Stomach (tissue), 9 donors: ENCODE results near the gene MTMR10. TPM values are rescaled to one million over a fixed set of nuclear protein-coding genes. Genes with fewer than 3 reads are reported as not detected.

ENCODE experiments used
- DNase-seq, 2 donors: peaks; one replicate each; pipeline versions ENCODE4 v3.0.0 to v3.0.0-alpha.2; 2013 to 2019
- H3K27ac ChIP-seq, 5 donors: fragments of 200-600 bp in 4 of 5; sonication (generic) in 4 of 5; one replicate each; pipeline ENCODE4 v1.5.1; 2013 to 2019; ENCODE audit warnings: mild to moderate bottlenecking in 1 of 5, moderate library complexity in 1 of 5
- H3K27me3 ChIP-seq, 3 donors: fragments of 200-600 bp; sonication (generic); one replicate each; pipeline ENCODE4 v1.5.1; 2017 to 2019; ENCODE audit warnings: mixed run types in 1 of 3
- H3K36me3 ChIP-seq, 4 donors: fragments of 200-600 bp; sonication (generic); 1 replicate in 3 of 4; 2 replicates in 1 of 4; pipeline ENCODE4 v1.5.1; 2016 to 2019
- H3K4me1 ChIP-seq, 4 donors: fragments of 200-600 bp; sonication (generic); one replicate each; pipeline ENCODE4 v1.5.1; 2016 to 2019
- H3K4me3 ChIP-seq, 4 donors: fragments of 200-600 bp; sonication (generic) in 3 of 4; one replicate each; pipeline ENCODE4 v1.5.1; 2016 to 2019; ENCODE audit warnings: mild to moderate bottlenecking in 1 of 4
- H3K9me3 ChIP-seq, 4 donors: fragments of 200-600 bp; sonication (generic); one replicate each; pipeline ENCODE4 v1.5.1; 2016 to 2019
- EP300 ChIP-seq: sonication (generic); formaldehyde crosslinking; IDR thresholded peaks from one replicate; pipeline ENCODE4 v1.6.1; 2017; ENCODE audit warnings: antibody characterized with exemption
- POLR2A ChIP-seq, 4 donors: fragments of 450-650 bp; IDR thresholded peaks; one replicate each; pipeline ENCODE4 v1.6.1; 2016; ENCODE audit warnings: antibody characterized with exemption in 4 of 4, control low read depth in 2 of 4, mild to moderate bottlenecking in 1 of 4, moderate library complexity in 1 of 4
- POLR2AphosphoS5 ChIP-seq, 3 donors: sonication (generic); formaldehyde crosslinking; IDR thresholded peaks; one replicate each; pipeline ENCODE4 v1.6.1; 2016; ENCODE audit warnings: antibody characterized with exemption in 3 of 3
- WGBS, 5 donors: extraction: QIAGEN DNeasy Blood & Tissue Kit in 3 of 5; methylation state at CpG; one replicate each; pipeline versions ENCODE4 v1.1.5 to v1.1.7; 2013 to 2018; 5-methylcytosine and 5-hydroxymethylcytosine counted together
- intact Hi-C: fragments of 100-400 bp; cut with DNase I; formaldehyde crosslinking; loops from one replicate; pipeline ENCODE4 v1.15.1; 2023; ENCODE audit warnings: low total_unique reads
- polyA plus RNA-seq, 3 donors: library from polyadenylated mRNA; stranded (reverse); fragments of 200-250 nt; gene quantifications; one replicate each; pipeline ENCODE4 v1.2.3, GENCODE V29; 2013
- total RNA-seq, 5 donors: library from RNA; depleted of rRNA; stranded (reverse); fragments of >200 nt; gene quantifications; one replicate each; pipeline versions ENCODE4 v1.1.0 to v1.2.3, GENCODE V29; 2014 to 2016
- TF ChIP-seq, protein P1 (sequence below), 7 experiments: fragments of 450-650 bp in 4 of 7; fragments of 200-600 bp in 3 of 7; sonication (generic) in 3 of 7; IDR thresholded peaks; one replicate each; pipeline ENCODE4 v1.5.1; 2016 to 2019; ENCODE audit warnings: antibody characterized with exemption in 7 of 7, control low read depth in 2 of 7, mild to moderate bottlenecking in 1 of 7
- donor health status: healthy with polysubstance abuse.
- donor health status: Bipolar disorder and iron deficiency.
- donor health status: healthy.

Gene MTMR10
- total and polyA plus RNA-seq, 8 donors, result 4.9 to 118 (median 26.5) TPM

GRCh38 chr15:30926161-30926560, 65.3 kb downstream of the MTMR10 start:
- H3K27ac ChIP-seq, result no peak overlapping the region
- no peak overlapping the region for H3K4me3 ChIP-seq
- DNase-seq, result no peak
- WGBS, 5 donors, result 93 to 96% (median 96%) methylated on average over 8 of the region's 8 CpGs
- TF ChIP-seq, protein P1, sequence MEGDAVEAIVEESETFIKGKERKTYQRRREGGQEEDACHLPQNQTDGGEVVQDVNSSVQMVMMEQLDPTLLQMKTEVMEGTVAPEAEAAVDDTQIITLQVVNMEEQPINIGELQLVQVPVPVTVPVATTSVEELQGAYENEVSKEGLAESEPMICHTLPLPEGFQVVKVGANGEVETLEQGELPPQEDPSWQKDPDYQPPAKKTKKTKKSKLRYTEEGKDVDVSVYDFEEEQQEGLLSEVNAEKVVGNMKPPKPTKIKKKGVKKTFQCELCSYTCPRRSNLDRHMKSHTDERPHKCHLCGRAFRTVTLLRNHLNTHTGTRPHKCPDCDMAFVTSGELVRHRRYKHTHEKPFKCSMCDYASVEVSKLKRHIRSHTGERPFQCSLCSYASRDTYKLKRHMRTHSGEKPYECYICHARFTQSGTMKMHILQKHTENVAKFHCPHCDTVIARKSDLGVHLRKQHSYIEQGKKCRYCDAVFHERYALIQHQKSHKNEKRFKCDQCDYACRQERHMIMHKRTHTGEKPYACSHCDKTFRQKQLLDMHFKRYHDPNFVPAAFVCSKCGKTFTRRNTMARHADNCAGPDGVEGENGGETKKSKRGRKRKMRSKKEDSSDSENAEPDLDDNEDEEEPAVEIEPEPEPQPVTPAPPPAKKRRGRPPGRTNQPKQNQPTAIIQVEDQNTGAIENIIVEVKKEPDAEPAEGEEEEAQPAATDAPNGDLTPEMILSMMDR (IDR thresholded peaks at IDR 0.05), result no peak
- TF ChIP-seq EP300 (no peak), POLR2AphosphoS5 (IDR thresholded peaks at IDR 0.05) (no peak), POLR2A (IDR thresholded peaks at IDR 0.05) (no peak)
- intact Hi-C loops, result no loop called here
- H3K36me3 ChIP-seq, result peaks cover 48 to 93% (median 91%) of the 10 kb centered on the region in 4 donors
- no peaks in the 10 kb centered on the region for H3K9me3 ChIP-seq
- H3K27me3 ChIP-seq, result no peaks in the 10 kb centered on the region
- peaks cover 16 to 31% (median 20%) of the 10 kb centered on the region in 4 donors for H3K4me1 ChIP-seq

DNA sequence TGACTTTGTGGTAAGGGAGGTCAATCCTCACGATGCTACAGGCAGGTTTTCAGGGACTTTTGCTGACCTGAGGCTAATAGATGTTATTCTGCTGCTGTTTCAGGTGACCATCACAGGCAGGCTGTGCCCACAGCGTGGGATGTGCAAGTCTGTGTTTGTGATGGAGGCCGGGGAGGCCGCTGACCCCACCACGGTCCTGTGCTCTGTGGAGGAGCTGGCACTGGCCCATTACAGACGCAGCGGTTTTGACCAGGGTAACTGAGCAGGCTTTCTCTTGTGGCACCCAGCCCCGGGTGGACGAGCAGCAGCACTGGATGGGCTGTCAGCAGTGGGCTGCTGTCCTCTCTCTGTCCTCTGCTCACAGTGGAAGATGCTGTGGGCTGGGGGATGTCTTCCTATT, 65.7 kb downstream of the MTMR10 start:
- WGBS, 5 donors, result 90 to 95% (median 93%) methylated on average over 9 of the region's 9 CpGs
- H3K4me1 ChIP-seq, result peaks cover 16 to 34% (median 21%) of the 10 kb centered on the region in 4 donors
- peaks cover 51 to 93% (median 91%) of the 10 kb centered on the region in 4 donors for H3K36me3 ChIP-seq
- H3K4me3 ChIP-seq, result no peak overlapping the region
- no peaks in the 10 kb centered on the region for H3K27me3 ChIP-seq
- TF ChIP-seq, protein P1 (IDR thresholded peaks at IDR 0.05), result no peak
- TF ChIP-seq POLR2AphosphoS5 (IDR thresholded peaks at IDR 0.05), result no peak
- TF ChIP-seq POLR2A (IDR thresholded peaks at IDR 0.05), result no peak
- TF ChIP-seq EP300, result no peak
- intact Hi-C loops, result no loop called here
- DNase-seq, result no peak
- no peak overlapping the region for H3K27ac ChIP-seq
- no peaks in the 10 kb centered on the region for H3K9me3 ChIP-seq

GRCh38 chr15:30924353-30924752, 67.1 kb downstream of the MTMR10 start:
- DNase-seq, result no peak
- H3K9me3 ChIP-seq, result no peaks in the 10 kb centered on the region
- peaks cover 51 to 98% (median 95%) of the 10 kb centered on the region in 4 donors for H3K36me3 ChIP-seq
- 69 to 85% (median 75%) methylated on average over 5 of the region's 5 CpGs for WGBS, 5 donors
- TF ChIP-seq POLR2AphosphoS5 (IDR thresholded peaks at IDR 0.05), result no peak
- TF ChIP-seq POLR2A (IDR thresholded peaks at IDR 0.05), result no peak
- no peak for TF ChIP-seq EP300
- H3K4me3 ChIP-seq, result no peak overlapping the region
- H3K4me1 ChIP-seq, result peaks cover 16 to 34% (median 21%) of the 10 kb centered on the region in 4 donors
- H3K27ac ChIP-seq, result no peak overlapping the region
- H3K27me3 ChIP-seq, result no peaks in the 10 kb centered on the region
- intact Hi-C loops, result no loop called here

- 40 to 67% (median 44%) methylated on average over 7 of the region's 7 CpGs for WGBS, 5 donors
- TF ChIP-seq, protein P1 (IDR thresholded peaks at IDR 0.05), result no peak
- TF ChIP-seq POLR2A (IDR thresholded peaks at IDR 0.05) (no peak), POLR2AphosphoS5 (IDR thresholded peaks at IDR 0.05) (no peak), EP300 (no peak)
Observed at GRCh38 chr15:30923429-30923828, 68.0 kb downstream of the MTMR10 start.

More at GRCh38 chr15:30923429-30923828, 68.0 kb downstream of the MTMR10 start:
- peaks cover 51 to 100% (median 97%) of the 10 kb centered on the region in 4 donors for H3K36me3 ChIP-seq
- H3K4me3 ChIP-seq, result no peak overlapping the region
- H3K9me3 ChIP-seq, result no peaks in the 10 kb centered on the region
- intact Hi-C loops, result no loop called here
- DNase-seq, result peak in 1 of 2 donors; percentile 50
- no peaks in the 10 kb centered on the region for H3K27me3 ChIP-seq
- H3K27ac ChIP-seq, result peak overlapping the region; percentile 52 to 84 (median 72)
- H3K4me1 ChIP-seq, result peaks cover 16 to 26% (median 21%) of the 10 kb centered on the region in 4 donors
